22Rv1 (cell line): Measurements from ENCODE around the gene DLL1.
A peak's percentile ranks its signal among the peaks of the same experiment; 100 is the strongest.

Source experiments
- H3K27ac ChIP-seq: fragments of 450-650 bp; 2 replicates; pipeline ENCODE4 v1.5.1; 2017
- CTCF ChIP-seq: fragments of 450-650 bp; IDR thresholded peaks from 2 replicates; pipeline ENCODE4 v1.5.1; 2017; ENCODE audit warnings: mild to moderate bottlenecking
- ZFX ChIP-seq: fragments of 450-650 bp; IDR thresholded peaks from 2 replicates; pipeline ENCODE4 v1.6.1; 2017; ENCODE audit warnings: antibody characterized with exemption, borderline replicate concordance

The DLL1 gene

GRCh38 chr6:170294813-170295509, 4.1 kb upstream of the DLL1 start:
- TF ChIP-seq ZFX, result no peak
- no peak for TF ChIP-seq CTCF
- no peak overlapping the region for H3K27ac ChIP-seq

- TF ChIP-seq CTCF (no peak), ZFX (no peak)
Observed at GRCh38 chr6:170294298-170294730, 3.4 kb upstream of the DLL1 start.

GRCh38 chr6:170293341-170294231, 2.7 kb upstream of the DLL1 start:
- TF ChIP-seq CTCF, result no peak
- TF ChIP-seq ZFX, result no peak
- no peak overlapping the region for H3K27ac ChIP-seq

More at GRCh38 chr6:170294298-170294730, 3.4 kb upstream of the DLL1 start:
- no peak overlapping the region for H3K27ac ChIP-seq

GRCh38 chr6:170292407-170293158, 1.7 kb upstream of the DLL1 start:
- TF ChIP-seq CTCF, result 0 out of 2 replicates have a peak, but pooled peaks have one; percentile 37
- TF ChIP-seq ZFX, result no peak
- H3K27ac ChIP-seq, result no peak overlapping the region

GRCh38 chr6:170292111-170292406, 1.2 kb upstream of the DLL1 start:
- no peak overlapping the region for H3K27ac ChIP-seq
- TF ChIP-seq CTCF, result no peak
- no peak for TF ChIP-seq ZFX

- no peak overlapping the region for H3K27ac ChIP-seq
- no peak for TF ChIP-seq ZFX
- TF ChIP-seq CTCF, result no peak
Observed at GRCh38 chr6:170291271-170292110, 613 bp upstream of the DLL1 start.
